Hepatic stellate cell (primary cell): ENCODE data around the gene RPS29.
"Not testable (repeated sequence)": the region's sequence is repeated elsewhere in the genome, so short reads cannot be mapped to it uniquely, and the experiment has no call there.

Experiments used
- DNase-seq: peaks from one replicate; pipeline ENCODE4 v3.0.0; 2011; ENCODE audit warnings: low spot score

RPS29 gene

DNA sequence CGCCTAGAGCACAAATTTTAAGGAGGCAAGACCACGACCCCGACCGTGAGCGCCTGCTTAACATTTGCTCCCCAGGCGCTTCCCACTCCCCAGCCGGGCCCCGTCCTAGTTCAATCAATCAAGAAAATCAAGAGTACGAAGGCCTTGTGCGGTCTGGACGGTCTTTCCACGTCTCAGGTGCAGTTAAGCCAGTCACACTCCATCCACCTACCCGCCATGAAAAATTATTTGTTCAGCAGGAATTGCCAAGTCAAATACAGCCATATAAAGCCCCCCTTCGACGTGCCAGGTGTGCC lies 12.0 kb upstream of the RPS29 start:
- no peak for DNase-seq

DNA sequence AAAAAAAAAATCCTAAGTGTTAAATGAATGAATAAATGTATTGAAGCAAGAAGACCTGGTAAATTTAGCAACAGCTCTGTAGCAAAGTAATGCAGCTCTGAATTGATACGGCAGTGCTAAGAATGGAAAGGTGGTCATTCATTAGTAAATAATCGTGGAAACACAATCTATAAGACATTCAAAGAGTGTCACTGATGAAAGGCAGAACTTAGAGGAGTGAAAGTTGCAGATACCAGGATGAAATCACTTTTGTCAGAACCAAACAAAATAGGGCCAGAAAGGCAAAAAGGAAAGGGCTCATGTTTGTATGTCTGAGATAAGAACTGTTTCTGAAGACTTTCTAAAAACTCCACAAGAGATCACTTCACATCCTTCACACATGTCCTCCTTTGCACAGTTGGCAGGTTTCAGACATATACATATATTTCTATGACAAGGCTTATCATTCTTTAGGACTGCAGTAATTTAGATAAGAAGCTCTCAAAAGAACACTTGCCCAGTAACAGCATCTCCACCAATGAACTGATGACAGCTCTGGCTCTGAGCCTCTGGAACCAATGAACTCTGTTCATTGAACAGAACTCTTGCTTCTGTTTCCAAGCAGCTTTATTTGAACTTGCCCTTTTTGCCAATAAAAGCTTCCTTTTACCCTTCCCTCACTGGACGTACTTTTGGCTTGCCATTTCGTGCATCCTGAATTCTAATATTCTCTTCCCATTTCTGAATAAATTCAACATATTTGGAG lies 8.3 kb upstream of the RPS29 start:
- DNase-seq: peak; percentile 60

DNA sequence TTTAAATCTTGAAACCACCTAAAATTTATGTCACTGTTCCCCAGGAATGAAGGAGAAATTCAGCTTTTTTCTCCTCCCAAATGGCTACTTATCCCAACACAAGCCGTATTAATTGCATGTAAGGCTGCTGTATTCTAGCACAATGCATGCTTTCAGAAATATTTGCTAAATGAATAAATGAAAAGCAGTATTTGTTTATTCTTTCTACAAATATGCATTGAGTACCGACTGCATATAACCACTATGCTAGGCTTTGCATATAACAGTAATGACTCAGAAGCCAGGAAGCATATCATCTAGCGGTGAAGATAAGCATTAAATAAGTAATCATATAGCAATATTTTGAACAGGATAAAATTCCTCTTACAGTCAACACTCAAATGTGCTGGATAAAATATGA lies 6.8 kb upstream of the RPS29 start:
- peak; percentile 58 for DNase-seq

DNA sequence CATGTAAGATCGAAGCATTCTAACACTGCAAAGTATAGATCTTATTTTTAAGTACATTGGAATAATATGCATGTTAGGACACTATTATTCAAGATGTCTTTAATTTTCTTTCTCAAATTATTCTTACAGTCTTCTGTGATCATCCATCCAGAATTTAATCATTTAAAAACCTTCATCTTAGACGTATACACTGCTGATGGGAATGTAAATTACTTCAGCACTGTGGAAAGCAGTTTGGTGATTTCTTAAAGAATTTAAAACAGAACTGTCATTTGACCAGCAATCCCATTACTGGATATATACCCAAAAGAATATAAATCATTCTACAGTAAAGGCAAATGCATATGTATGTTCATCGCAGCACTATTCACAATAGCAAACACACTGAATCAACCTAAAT lies 3.2 kb upstream of the RPS29 start:
- no peak for DNase-seq

DNA sequence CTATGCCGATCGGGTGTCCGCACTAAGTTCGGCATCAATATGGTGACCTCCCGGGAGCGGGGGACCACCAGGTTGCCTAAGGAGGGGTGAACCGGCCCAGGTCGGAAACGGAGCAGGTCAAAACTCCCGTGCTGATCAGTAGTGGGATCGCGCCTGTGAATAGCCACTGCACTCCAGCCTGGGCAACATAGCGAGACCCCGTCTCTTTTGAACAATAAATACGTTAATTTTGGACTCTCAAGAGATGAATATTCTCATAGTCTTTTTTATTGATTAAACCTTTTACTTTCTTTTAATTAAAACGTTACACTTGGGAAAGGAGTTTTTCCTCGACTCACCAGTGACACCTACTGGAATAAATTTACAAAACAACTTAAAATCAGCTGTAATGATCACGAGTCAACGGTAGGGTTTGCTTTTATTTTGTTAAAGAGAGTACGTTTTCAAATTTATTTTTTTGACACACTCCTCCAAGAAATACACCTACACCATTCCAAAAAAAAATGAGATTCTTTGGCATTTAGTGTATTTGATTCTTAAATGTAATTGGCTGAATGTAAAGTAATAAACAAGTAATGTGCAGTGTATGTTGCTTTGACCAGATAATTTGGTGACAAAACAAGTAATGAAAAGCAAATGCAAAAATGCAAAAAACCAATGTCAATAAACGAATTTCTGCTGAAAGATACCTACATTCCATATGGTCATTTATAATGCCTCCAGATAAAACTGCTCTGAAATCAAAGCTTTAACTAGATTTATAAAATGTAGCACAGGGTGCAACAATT lies 687 bp upstream of the RPS29 start:
- peak; percentile 47 for DNase-seq

DNA sequence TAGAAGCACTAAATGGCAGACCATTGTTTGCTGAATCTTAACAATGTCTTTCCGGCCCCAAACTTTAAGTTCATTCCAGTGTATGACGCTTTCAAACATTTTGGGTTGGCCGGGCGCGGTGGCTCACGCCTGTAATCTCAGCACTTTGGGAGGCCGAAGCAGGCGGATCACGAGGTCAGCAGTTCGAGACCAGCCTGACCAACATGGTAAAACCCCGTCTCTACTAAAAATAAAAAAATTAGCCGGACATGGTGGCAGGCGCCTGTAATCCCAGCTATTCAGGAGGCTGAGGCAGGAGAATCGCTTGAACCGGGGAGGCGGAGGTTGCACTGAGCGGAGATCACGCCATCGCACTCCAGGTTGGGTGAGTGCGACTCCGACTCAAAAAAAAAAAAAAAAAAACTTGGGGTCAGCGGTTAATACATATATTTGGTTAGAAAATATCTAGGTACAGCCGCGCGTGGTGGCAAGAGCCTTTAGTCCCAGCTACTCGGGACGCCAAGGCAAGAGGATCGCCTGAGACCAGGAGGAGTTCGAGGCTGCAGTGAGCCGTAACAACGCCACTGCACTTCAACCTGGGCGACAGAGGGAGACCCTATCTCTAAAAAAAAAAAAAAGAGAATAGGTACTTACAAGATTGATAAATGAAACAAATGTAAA lies 1.1 kb downstream of the RPS29 start:
- DNase-seq: not testable (repeated sequence)

DNA sequence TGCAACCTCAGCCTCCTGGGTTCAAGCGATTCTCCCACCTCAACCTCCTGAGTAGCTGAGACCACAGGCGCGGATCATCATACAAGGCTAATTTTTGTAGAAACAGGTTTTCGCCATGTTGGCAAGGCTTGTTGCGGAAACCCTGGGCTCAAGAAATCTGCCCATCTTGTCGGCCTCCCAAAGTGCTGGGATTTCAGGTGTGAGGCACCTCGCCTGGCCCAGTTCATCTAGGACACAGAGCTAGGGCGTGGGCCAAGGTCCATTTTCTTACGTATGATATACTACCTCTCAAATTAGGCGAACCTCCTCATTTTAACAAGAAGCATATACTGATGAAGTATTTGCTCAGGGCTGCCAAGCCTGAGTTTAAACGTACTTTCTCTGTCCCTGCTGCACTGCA lies 2.1 kb downstream of the RPS29 start:
- DNase-seq: no peak

DNA sequence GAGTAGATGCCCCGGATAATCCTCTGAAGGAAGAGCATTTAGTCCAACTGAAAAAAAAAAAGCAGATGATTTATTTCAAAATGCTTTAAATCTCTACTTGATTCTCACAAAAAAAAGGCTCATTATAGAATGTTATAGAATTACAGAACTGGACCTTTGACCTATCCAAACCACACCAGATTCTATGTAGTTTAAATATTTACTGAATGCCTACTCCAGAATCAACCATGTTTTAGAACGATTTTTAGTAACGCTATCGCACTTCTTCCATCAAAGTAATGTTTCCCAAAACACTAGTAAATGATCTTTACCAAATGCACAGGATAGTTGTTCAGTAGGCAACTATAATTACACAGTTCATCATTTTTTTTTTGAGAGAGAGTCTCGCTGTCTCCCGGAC lies 2.6 kb downstream of the RPS29 start:
- DNase-seq: no peak

DNA sequence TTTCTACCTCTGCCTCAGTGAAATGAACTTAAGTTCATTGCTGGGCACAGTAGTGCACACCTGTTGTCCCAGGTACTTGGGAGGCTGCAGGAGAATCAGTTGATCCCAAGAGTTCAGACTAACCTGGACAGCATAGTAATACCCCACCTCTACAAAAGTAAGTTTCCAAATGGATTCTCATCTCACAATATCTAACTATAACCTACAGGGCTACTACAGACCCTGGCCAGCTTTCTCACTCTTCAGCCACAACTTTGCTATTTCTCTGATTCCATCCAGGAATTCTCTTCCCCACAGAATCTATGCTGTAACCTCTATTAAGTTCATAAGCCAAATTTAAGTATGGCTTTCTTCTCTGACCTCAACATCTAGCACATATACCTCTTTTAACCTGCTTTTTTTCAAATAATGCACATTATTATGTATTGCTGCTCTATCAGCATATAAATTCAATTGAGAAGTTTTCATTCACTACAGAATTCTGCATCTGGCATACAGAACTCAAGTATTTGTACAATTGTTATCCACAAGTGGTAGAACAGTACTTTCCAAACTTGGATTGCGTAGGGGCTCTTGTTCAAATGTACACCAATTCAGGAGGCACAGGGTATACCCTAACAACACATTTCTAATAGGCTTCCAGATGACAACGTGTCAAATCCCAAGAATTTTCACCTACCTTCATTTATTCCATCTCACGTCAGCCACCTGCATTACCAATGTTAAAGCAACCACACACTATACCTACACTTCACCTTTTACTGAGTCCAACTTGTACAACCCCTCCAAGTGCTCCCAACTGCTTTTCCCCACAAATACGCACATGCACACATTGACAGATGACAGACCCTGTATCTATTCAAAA lies 3.8 kb downstream of the RPS29 start:
- DNase-seq: no peak

DNA sequence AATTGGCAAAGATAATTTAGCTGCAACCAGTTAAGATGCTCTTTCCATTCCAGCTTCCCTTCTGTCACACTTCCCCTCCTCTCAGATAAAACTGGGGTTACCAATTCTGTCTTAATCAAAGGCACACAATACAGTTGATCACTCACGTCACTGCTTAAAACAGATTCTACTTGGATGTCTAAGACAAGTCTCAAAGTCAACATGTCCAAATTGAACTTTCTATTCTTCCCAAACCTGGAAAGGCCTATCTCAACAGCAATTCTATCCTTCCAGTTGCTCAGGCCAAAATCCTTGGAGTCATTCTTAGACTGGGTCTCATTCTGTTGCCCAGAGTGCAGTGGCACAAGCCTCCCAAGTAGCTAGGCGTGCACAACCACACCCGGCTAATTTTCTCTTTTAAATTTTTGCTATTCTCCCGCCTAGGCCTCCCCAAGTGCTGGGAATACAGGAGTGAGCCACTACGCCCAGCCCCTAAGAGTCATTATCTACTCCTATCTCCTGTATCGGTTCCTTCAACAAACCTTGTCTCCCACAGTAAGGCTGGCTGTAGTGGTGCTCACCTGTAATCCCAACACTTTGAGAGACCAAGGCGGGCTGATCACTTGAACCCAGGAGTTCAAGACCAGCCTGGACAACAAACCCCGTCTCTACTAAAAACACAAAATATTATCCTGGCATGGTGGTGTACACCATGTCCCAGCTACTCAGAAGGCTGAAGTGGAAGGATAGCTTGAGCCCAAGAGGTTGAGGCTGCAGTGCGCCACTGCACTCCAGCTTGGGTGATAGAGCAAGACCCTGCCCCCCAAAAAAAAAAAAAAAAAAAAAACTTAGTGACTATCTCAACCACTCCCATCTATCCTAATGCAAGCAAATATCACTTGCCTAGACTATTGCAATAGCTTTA lies 4.7 kb downstream of the RPS29 start:
- no peak for DNase-seq

DNA sequence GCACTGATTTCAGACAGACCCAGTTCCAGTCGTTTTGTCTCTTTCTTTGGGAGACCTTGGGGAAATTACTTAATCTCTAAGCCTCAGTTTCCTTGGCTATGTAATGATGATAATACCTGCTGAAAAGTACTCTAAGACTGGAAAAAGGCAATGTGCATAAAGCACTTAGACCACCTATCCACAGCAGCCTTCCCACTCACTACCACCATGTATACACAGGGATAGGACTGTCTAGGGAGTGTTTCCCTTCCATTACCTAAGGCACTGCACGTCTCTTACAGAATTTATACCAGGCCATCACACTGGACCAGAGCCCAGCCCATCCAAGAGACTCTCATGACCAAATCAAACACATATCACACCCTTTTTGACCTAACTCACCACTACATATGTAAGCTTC lies 6.3 kb downstream of the RPS29 start:
- DNase-seq: no peak

DNA sequence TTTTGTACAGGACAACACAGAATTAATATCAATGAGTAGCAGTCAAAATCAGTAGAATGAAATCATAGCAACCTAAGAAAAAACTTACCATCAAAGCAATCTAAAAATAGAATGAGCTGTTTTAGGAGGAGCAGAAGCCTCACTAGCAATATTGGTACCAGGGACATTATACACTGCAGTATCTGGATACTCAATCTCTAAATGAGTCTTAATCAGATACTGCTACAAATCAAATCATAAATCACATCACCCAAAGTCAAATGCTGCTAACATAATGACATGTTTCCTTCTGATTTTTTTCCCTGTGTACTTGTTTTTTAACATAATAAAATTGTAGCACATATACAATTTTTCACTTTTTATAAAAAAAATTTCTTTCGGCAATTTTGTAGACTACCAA lies 8.0 kb downstream of the RPS29 start:
- DNase-seq: no peak

DNA sequence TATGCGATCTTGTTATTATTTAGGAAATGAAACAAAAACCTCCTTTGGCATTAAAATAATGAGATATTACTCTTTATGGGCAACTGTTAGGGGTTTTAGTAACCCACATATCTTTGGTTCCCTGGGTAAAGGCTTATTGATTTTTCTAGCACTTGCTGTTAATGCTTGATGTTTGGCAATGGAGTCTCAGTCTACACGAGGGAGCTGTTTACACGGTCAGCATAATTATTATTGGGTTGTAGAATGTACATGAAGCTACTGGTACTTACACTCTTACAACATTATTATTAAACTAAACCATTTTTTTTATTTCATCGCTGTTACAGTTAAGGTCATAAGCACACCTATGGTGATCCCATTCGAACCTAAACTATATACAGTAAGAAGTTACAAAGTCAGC lies 12.1 kb downstream of the RPS29 start:
- no peak for DNase-seq

DNA sequence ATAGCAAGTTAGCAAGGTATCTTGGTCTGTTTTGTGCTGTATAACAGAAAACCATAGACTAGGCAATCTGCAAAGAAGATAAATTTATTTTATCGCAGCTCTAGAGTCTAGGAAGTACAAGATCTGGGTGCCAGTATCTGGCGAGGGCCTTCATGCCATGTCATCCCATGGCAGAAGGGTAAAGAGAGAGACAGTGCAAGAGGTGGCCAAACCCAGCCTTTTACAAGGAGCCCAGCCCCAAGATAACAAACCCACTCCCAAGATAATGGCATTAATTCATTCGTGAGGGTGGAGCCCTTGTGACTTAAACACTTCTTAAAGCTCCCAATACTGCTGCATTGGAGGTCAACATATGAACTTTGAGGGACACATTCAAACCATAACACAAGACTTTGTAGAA lies 16.9 kb downstream of the RPS29 start:
- no peak for DNase-seq

DNA sequence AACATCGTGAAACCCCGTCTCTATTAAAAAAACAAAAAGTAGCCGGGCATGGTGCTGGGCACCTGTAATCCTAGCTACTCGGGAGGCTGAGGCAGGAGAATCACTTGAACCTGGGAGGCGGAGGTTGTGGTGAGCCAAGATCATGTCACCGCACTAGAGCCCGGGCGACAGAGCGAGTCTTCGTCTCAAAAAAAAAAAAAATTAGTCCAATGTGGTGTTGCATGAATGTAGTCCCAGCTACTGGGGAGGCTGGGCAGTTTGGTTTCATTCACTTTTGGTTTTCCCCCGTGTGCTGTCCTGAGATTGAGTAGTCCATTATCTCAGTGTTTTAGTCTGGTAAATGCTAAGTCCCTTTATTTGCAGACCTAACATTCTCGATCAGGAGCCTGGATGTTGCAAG lies 19.5 kb downstream of the RPS29 start:
- no peak for DNase-seq

DNA sequence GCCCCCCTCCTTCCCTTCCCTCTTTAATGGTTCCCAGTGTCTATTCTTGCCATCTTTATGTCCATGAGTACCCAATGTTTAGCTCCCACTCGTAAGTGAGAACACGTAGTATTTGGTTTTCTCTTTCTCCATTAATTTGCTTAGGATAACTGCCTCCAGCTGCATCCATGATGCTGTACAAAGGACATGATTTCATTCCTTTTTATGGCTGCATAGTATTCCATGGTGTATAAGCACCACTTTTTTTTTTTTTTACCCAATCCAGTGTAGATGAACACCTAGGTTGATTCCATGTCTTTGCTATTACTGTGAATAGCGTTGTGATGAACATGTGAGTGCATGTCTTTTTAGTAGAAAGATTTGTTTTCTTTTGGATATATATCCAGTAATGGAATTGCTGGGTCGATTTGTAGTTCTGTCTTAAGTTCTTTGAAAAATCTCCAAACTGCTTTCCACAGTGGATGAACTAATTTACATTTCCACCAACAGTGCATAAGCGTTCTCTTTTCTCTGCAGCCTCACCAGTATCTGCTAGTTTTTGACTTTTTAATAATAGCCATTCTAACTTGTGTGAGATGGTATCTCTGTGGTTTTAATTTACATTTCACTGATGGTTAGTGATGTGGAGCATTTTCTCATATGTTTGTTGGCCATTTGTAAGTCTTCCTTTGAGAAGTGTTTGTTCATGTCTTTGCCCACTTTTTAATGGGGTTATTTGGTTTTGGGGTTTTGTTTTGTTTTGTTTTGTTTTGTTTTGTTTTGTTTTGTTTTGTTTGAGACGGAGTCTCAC lies 26.0 kb downstream of the RPS29 start:
- DNase-seq: no peak

DNA sequence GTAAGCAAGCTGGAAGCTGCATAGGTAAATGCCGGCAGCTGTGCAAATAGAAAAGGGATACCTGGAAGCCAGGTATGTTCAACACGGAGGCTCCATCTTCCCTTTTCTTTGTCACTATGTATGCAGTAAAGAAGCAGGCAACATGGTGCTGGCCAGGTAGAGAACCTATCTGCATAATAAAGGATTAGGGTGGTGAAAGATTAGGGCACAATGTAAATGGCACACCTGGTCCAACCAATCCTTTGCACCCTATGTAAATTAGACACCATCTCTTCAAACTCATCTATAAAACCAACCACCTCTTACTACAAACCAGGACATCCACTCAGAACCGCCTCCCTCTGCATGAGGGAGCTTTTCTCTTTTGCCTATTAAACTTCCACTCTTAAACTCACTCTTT lies 32.3 kb downstream of the RPS29 start:
- no peak for DNase-seq

DNA sequence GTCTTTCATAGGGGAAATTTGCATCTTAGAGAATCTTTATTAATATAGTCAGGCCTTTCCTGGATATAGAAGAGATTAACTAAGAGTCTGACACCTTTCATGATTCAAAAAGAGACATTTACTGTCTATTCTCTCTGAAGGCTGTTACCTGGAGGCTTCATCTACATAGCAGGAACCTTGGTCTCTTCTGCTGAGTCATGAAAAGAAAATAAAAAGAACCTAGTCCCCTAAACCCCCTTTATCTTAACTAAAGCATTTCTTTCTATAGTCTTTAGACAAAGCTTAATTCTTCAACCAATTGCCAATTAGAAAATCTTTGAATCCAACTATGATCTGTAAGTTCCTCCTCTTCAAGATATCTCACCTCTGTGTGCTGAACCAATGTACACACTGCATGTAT lies 33.1 kb downstream of the RPS29 start:
- DNase-seq: no peak

DNA sequence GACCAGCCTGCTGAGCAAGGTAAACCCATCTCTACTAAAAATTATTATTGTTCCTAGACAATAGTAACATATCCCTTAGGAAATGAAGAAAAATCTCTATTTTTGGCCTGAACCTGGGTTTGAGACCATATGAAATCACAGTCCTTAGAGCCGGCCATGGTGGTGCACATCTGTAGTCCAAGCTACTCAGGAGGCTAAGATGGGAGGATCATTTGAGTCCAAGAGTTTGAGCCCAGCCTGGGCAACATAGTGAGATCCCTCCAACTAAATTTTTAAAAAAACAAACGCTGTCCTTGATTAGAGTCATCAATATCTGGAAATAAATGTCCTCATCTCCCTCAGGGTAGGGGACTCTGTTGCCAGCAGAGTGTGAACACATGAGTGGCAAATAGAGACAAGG lies 34.6 kb downstream of the RPS29 start:
- DNase-seq: no peak
